Measurements from ENCODE around the gene RND2. TPM values are rescaled to one million over a fixed set of nuclear protein-coding genes. Genes with fewer than 3 reads are reported as not detected.

The RND2 gene
- total RNA-seq, 2 experiments from 2014 or later = 0.30 TPM; not detected in 1

DNA sequence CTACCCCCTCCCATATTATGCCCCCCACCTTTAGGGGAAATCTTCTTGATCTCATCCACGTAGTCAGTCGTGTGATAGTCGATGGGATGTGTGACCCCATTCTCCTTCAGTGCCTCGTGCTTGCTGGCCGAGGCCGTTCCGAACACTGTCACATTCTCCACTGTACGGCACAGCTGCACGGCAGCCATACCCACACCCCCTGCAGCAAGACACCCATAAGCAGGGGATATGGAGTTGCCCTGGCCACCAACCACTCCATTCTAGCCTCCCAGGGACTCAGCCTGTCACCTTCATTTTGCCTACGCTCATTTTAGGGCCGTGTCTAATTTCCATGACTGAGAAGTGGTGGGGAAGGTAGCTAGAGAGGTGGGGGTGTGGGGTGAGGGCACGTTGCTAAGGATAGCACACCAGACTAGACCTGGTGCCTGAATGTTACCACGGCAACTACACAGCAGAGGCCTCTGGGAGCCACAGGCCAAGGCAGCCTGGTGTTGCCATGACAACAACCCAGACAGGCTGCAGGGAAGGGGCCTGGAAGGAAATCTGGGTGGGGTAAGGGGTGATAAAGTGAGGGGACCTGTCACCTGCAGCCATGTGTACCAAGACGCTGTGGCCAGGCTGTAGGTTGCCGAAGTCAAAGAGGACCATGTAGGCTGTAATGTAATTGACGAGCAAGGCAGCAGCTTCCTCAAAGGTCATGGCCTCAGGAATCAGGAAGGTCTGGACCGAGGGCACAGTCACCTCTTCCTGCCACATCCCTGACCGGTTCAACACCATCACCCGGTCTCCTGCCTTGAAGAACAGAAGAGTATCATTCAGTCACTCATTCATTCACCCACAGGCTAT, 6.8 kb upstream of the RND2 start:
- H3K9me3 ChIP-seq (ENCODE audit: low read length) = no peaks in the 10 kb centered on the region
- H4K20me1 ChIP-seq (ENCODE audit: insufficient read depth, low read length) = no peaks in the 10 kb centered on the region
- no TSS peak for BruUV-seq (replicated peaks)
- H3K4me1 ChIP-seq (ENCODE audit: insufficient read depth, low read length, poor library complexity, severe bottlenecking) = peaks cover 9% of the 10 kb centered on the region
- intact Hi-C loops (cut with micrococcal nuclease; ENCODE audit: unreplicated experiment) = no loop called here
- POLR2A ChIA-PET = interaction anchor here (0.7 kb wide), 2 partner anchors 14 to 20 kb away, joined by 3 read pairs; no protein-coding TSS in a partner anchor
- H3K27ac ChIP-seq (ENCODE audit: low read depth, low read length, poor library complexity, severe bottlenecking) = no peak overlapping the region
- CTCF ChIA-PET (ENCODE audit: unreplicated experiment) = no interaction called here
- H3K4me2 ChIP-seq (ENCODE audit: low read length) = no peak overlapping the region
- no peak overlapping the region for H3K4me3 ChIP-seq (ENCODE audit: low read depth, low read length, poor library complexity, severe bottlenecking)
- H3K36me3 ChIP-seq (ENCODE audit: insufficient read depth, low read length) = no peaks in the 10 kb centered on the region
- TF ChIP-seq EZH2phosphoT487 (IDR thresholded peaks at IDR 0.05; ENCODE audit: borderline replicate concordance, low read depth, low read length) = no peak
- H3K79me2 ChIP-seq (ENCODE audit: insufficient read depth, low read depth, low read length) = no peaks in the 10 kb centered on the region
- no peak overlapping the region for H2AFZ ChIP-seq (ENCODE audit: low read length)
- no peak for DNase-seq (ENCODE audit: low spot score)
- no peaks in the 10 kb centered on the region for H3K9me2 ChIP-seq (ENCODE audit: insufficient read depth, low read length)

- Histone ChIP-seq H3K4me2 (ENCODE audit: low read length) (no peak overlapping the region), H4K20me1 (ENCODE audit: insufficient read depth, low read length) (no peaks in the 10 kb centered on the region), H3K9me2 (ENCODE audit: insufficient read depth, low read length) (no peaks in the 10 kb centered on the region), H3K36me3 (ENCODE audit: insufficient read depth, low read length) (no peaks in the 10 kb centered on the region), H3K79me2 (ENCODE audit: insufficient read depth, low read depth, low read length) (no peaks in the 10 kb centered on the region), H2AFZ (ENCODE audit: low read length) (no peak overlapping the region), H3K9me3 (ENCODE audit: low read length) (no peaks in the 10 kb centered on the region), H3K27ac (ENCODE audit: low read depth, low read length, poor library complexity, severe bottlenecking) (no peak overlapping the region), H3K4me1 (ENCODE audit: insufficient read depth, low read length, poor library complexity, severe bottlenecking) (peaks cover 9% of the 10 kb centered on the region), H3K4me3 (ENCODE audit: low read depth, low read length, poor library complexity, severe bottlenecking) (no peak overlapping the region)
- BruUV-seq (replicated peaks) = no TSS peak
- TF ChIP-seq, protein P1, sequence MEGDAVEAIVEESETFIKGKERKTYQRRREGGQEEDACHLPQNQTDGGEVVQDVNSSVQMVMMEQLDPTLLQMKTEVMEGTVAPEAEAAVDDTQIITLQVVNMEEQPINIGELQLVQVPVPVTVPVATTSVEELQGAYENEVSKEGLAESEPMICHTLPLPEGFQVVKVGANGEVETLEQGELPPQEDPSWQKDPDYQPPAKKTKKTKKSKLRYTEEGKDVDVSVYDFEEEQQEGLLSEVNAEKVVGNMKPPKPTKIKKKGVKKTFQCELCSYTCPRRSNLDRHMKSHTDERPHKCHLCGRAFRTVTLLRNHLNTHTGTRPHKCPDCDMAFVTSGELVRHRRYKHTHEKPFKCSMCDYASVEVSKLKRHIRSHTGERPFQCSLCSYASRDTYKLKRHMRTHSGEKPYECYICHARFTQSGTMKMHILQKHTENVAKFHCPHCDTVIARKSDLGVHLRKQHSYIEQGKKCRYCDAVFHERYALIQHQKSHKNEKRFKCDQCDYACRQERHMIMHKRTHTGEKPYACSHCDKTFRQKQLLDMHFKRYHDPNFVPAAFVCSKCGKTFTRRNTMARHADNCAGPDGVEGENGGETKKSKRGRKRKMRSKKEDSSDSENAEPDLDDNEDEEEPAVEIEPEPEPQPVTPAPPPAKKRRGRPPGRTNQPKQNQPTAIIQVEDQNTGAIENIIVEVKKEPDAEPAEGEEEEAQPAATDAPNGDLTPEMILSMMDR (conservative IDR thresholded peaks at IDR 0.05; ENCODE audit: low read length) = no peak
- TF ChIP-seq EZH2phosphoT487 (IDR thresholded peaks at IDR 0.05; ENCODE audit: borderline replicate concordance, low read depth, low read length) = no peak
- intact Hi-C loops (cut with micrococcal nuclease; ENCODE audit: unreplicated experiment) = no loop called here
- DNase-seq (ENCODE audit: low spot score) = no peak
- POLR2A ChIA-PET = interaction anchor here (0.7 kb wide), 3 partner anchors 14 to 689 kb away, joined by 3 read pairs; no protein-coding TSS in a partner anchor
- CTCF ChIA-PET (ENCODE audit: unreplicated experiment) = no interaction called here
These were observed 6.1 kb upstream of the RND2 start for GRCh38 chr17:43018932-43019331.

DNA sequence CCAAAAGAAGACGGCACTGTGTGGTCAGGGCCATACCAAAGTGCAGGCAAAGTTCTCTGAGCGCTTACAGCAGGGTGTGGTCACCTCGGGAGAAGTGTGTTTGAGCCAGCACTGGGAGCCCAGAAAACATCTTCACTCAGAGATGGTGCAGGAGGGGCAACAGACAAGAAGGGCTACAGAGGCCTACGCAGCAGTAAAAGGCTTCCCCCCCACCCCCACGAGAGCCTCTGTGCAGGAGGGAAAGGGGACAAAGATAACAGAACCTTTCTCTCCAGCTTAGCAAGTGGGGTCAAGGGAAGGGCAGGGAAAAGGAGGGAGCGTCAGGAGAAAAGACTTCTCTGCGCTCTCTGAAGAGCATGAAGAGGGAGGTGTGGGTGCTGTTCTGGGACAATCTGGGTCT, 5.6 kb upstream of the RND2 start:
- Histone ChIP-seq H3K9me3 (ENCODE audit: low read length) (no peaks in the 10 kb centered on the region), H3K4me1 (ENCODE audit: insufficient read depth, low read length, poor library complexity, severe bottlenecking) (peaks cover 14% of the 10 kb centered on the region), H3K27ac (ENCODE audit: low read depth, low read length, poor library complexity, severe bottlenecking) (no peak overlapping the region), H4K20me1 (ENCODE audit: insufficient read depth, low read length) (no peaks in the 10 kb centered on the region), H3K4me2 (ENCODE audit: low read length) (no peak overlapping the region), H2AFZ (ENCODE audit: low read length) (no peak overlapping the region), H3K79me2 (ENCODE audit: insufficient read depth, low read depth, low read length) (no peaks in the 10 kb centered on the region), H3K36me3 (ENCODE audit: insufficient read depth, low read length) (no peaks in the 10 kb centered on the region), H3K4me3 (ENCODE audit: low read depth, low read length, poor library complexity, severe bottlenecking) (no peak overlapping the region), H3K9me2 (ENCODE audit: insufficient read depth, low read length) (no peaks in the 10 kb centered on the region)
- TF ChIP-seq EZH2phosphoT487 (IDR thresholded peaks at IDR 0.05; ENCODE audit: borderline replicate concordance, low read depth, low read length) = no peak
- TF ChIP-seq, protein P1 (conservative IDR thresholded peaks at IDR 0.05; ENCODE audit: low read length) = no peak
- no TSS peak for BruUV-seq (replicated peaks)
- CTCF ChIA-PET (ENCODE audit: unreplicated experiment) = no interaction called here
- intact Hi-C loops (cut with micrococcal nuclease; ENCODE audit: unreplicated experiment) = no loop called here
- DNase-seq (ENCODE audit: low spot score) = no peak
- POLR2A ChIA-PET = interaction anchor here (0.7 kb wide), 2 partner anchors 21 to 690 kb away, joined by 3 read pairs; no protein-coding TSS in a partner anchor
